ENCODE measurements around the gene HYAL2.
A peak's percentile ranks its signal among the peaks of the same experiment; 100 is the strongest.

The HYAL2 gene

GRCh38 chr3:50322386-50323091 lies at the start of gene HYAL2:
HYAL2 (minus strand) TSS chr3:50322745; CDS start chr3:50320489, 2,256 bp downstream.
- DNase-seq, result no peak

- DNase-seq, result no peak
Observed at GRCh38 chr3:50371133-50371685, 48.7 kb upstream of the HYAL2 start.

- DNase-seq, result no peak
Observed at GRCh38 chr3:50370594-50370993, 48.0 kb upstream of the HYAL2 start.

- no peak for DNase-seq
Observed at GRCh38 chr3:50369012-50369670, 46.6 kb upstream of the HYAL2 start.

GRCh38 chr3:50365842-50366220 lies 43.3 kb upstream of the HYAL2 start:
- DNase-seq, result no peak

GRCh38 chr3:50365080-50365841 lies 42.7 kb upstream of the HYAL2 start:
- peak; percentile 94 for DNase-seq

- DNase-seq, result no peak
Observed at GRCh38 chr3:50364573-50365079, 42.1 kb upstream of the HYAL2 start.

- no peak for DNase-seq
Observed at GRCh38 chr3:50359760-50360110, 37.2 kb upstream of the HYAL2 start.

GRCh38 chr3:50358911-50359759 lies 36.6 kb upstream of the HYAL2 start, which contains the start of gene TMEM115:
TMEM115 (minus strand) TSS chr3:50359521; CDS start chr3:50359063, 458 bp downstream.
- peak; percentile 95 for DNase-seq

- DNase-seq, result no peak
Observed at GRCh38 chr3:50358355-50358910, 35.9 kb upstream of the HYAL2 start.

- no peak for DNase-seq
Observed at GRCh38 chr3:50357481-50357880, 34.9 kb upstream of the HYAL2 start.

- DNase-seq, result no peak
Observed at GRCh38 chr3:50356553-50356952, 34.0 kb upstream of the HYAL2 start.

- DNase-seq, result no peak
Observed at GRCh38 chr3:50355829-50356552, 33.4 kb upstream of the HYAL2 start.

GRCh38 chr3:50354850-50355249 lies 32.3 kb upstream of the HYAL2 start:
- no peak for DNase-seq

- DNase-seq, result no peak
Observed at GRCh38 chr3:50354186-50354764, 31.7 kb upstream of the HYAL2 start.

- no peak for DNase-seq
Observed at GRCh38 chr3:50353245-50354004, 30.9 kb upstream of the HYAL2 start.

GRCh38 chr3:50352781-50353180 lies 30.2 kb upstream of the HYAL2 start:
- DNase-seq, result no peak

GRCh38 chr3:50351323-50351697 lies 28.8 kb upstream of the HYAL2 start:
- no peak for DNase-seq

- DNase-seq, result peak; percentile 99
Observed at GRCh38 chr3:50350527-50351322, 28.2 kb upstream of the HYAL2 start, which contains the start of the genes CYB561D2 and NPRL2. CYB561D2 (plus strand) TSS chr3:50350862; CDS start chr3:50351434, 572 bp downstream. NPRL2 (minus strand) TSS chr3:50350775; CDS start chr3:50350652, 123 bp downstream.
